Progenitor cell of endocrine pancreas (in vitro differentiated cells): ENCODE results near the gene USF3. TPM values are rescaled to one million over a fixed set of nuclear protein-coding genes. Genes with fewer than 3 reads are reported as not detected.
A peak's percentile ranks its signal among the peaks of the same experiment; 100 is the strongest.

Experiments
- DNase-seq: peaks from one replicate; pipeline ENCODE4 v3.0.0; 2021; ENCODE audit warnings: low spot score; ENCODE audit not compliant: unreplicated experiment
- H3K27ac Mint-ChIP-seq: 2 replicates; pipeline ENCODE4 v1.8.0; 2021; ENCODE audit warnings: mild to moderate bottlenecking, moderate library complexity, mixed read lengths
- H3K27me3 Mint-ChIP-seq: 2 replicates; pipeline ENCODE4 v1.8.0; 2021; ENCODE audit warnings: mixed read lengths
- H3K36me3 Mint-ChIP-seq: 2 replicates; pipeline ENCODE4 v1.8.0; 2022; ENCODE audit warnings: mixed read lengths; ENCODE audit not compliant: insufficient read depth
- H3K4me1 Mint-ChIP-seq: 2 replicates; pipeline ENCODE4 v1.8.0; 2021; ENCODE audit warnings: low read depth, mixed read lengths
- H3K4me3 Mint-ChIP-seq: 2 replicates; pipeline ENCODE4 v1.8.0; 2021; ENCODE audit warnings: low read depth, mild to moderate bottlenecking, moderate library complexity, mixed read lengths
- H3K9me3 Mint-ChIP-seq: 2 replicates; pipeline ENCODE4 v1.8.0; 2021; ENCODE audit warnings: low read depth, mixed read lengths
- total RNA-seq: library from RNA; stranded (reverse); gene quantifications from 2 replicates; pipeline ENCODE4 v1.2.1, GENCODE V29; 2021
- TF ChIP-seq, protein P1 (sequence below): fragments of 200-600 bp; sonication (generic); IDR thresholded peaks from one replicate; pipeline ENCODE4 v1.5.0; 2021; ENCODE audit warnings: antibody characterized with exemption, mild to moderate bottlenecking; ENCODE audit not compliant: unreplicated experiment

USF3 gene
- total RNA-seq, 1 donor from 2014 or later: 22.3 TPM

DNA sequence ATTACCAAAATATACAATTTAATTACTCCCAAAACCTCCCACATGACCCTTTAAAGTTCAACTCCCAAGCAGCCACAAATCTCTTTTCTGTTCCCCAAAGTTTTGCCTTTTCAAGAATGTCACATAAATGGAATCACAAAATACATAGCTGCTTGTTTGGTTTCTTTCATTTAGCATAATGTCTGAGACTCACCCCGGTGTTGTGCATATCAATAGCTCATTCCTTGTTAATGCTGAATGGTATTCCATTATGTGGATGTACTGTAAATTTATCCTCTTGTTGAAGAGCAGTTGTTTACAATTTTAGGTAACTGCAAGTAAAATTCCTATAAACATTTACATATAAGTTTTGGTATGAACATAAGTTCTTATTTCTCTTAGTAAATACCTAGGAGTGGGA, 34.1 kb upstream of the USF3 start:
- TF ChIP-seq, protein P1, sequence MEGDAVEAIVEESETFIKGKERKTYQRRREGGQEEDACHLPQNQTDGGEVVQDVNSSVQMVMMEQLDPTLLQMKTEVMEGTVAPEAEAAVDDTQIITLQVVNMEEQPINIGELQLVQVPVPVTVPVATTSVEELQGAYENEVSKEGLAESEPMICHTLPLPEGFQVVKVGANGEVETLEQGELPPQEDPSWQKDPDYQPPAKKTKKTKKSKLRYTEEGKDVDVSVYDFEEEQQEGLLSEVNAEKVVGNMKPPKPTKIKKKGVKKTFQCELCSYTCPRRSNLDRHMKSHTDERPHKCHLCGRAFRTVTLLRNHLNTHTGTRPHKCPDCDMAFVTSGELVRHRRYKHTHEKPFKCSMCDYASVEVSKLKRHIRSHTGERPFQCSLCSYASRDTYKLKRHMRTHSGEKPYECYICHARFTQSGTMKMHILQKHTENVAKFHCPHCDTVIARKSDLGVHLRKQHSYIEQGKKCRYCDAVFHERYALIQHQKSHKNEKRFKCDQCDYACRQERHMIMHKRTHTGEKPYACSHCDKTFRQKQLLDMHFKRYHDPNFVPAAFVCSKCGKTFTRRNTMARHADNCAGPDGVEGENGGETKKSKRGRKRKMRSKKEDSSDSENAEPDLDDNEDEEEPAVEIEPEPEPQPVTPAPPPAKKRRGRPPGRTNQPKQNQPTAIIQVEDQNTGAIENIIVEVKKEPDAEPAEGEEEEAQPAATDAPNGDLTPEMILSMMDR: no peak
- no peaks in the 10 kb centered on the region for H3K9me3 Mint-ChIP-seq
- H3K27ac Mint-ChIP-seq: peak overlapping the region; percentile 26
- no peak overlapping the region for H3K4me3 Mint-ChIP-seq
- no peaks in the 10 kb centered on the region for H3K4me1 Mint-ChIP-seq
- no peaks in the 10 kb centered on the region for H3K27me3 Mint-ChIP-seq
- DNase-seq: no peak
- peaks cover 4% of the 10 kb centered on the region for H3K36me3 Mint-ChIP-seq

- peaks cover 6% of the 10 kb centered on the region for H3K36me3 Mint-ChIP-seq
- TF ChIP-seq, protein P1: no peak
- H3K4me3 Mint-ChIP-seq: no peak overlapping the region
- no peaks in the 10 kb centered on the region for H3K27me3 Mint-ChIP-seq
- H3K27ac Mint-ChIP-seq: no peak overlapping the region
- no peaks in the 10 kb centered on the region for H3K4me1 Mint-ChIP-seq
- no peaks in the 10 kb centered on the region for H3K9me3 Mint-ChIP-seq
- no peak for DNase-seq
Observed at GRCh38 chr3:113728661-113729060, 32.2 kb upstream of the USF3 start.

GRCh38 chr3:113721636-113722035, 25.2 kb upstream of the USF3 start:
- Mint-ChIP-seq H3K4me1 (no peaks in the 10 kb centered on the region), H3K9me3 (no peaks in the 10 kb centered on the region), H3K27me3 (no peaks in the 10 kb centered on the region), H3K27ac (peak overlapping the region; percentile 5), H3K4me3 (no peak overlapping the region), H3K36me3 (peaks cover 16% of the 10 kb centered on the region)
- TF ChIP-seq, protein P1: no peak
- DNase-seq: no peak

- Mint-ChIP-seq H3K27me3 (no peaks in the 10 kb centered on the region), H3K4me1 (peaks cover 1% of the 10 kb centered on the region), H3K4me3 (no peak overlapping the region), H3K9me3 (no peaks in the 10 kb centered on the region), H3K36me3 (peaks cover 23% of the 10 kb centered on the region), H3K27ac (no peak overlapping the region)
- DNase-seq: no peak
- TF ChIP-seq, protein P1: no peak
Observed at GRCh38 chr3:113719758-113720157, 23.3 kb upstream of the USF3 start.

DNA sequence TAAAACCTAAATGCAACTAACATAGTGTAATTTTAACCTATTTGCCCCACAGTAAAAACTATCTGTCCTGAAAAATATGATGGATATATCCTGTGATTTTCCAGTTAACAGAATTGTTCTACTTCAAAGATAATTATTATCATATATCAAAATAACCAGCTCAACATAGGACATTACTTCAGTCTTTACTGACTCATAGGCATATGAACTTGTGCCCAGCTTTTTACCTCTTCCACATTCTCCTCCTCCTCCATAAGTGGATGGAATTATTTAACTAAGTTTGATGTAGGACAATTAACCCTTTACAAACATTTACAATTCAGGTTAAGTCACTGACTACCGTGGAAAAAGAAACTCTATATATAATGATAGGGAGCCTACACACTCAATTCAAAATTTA, 22.9 kb upstream of the USF3 start:
- no peak for DNase-seq
- Mint-ChIP-seq H3K36me3 (peaks cover 21% of the 10 kb centered on the region), H3K9me3 (no peaks in the 10 kb centered on the region)

More for the DNA sequence above, 22.9 kb upstream of the USF3 start:
- no peak overlapping the region for H3K27ac Mint-ChIP-seq
- no peaks in the 10 kb centered on the region for H3K27me3 Mint-ChIP-seq
- H3K4me1 Mint-ChIP-seq: peaks cover 1% of the 10 kb centered on the region
- no peak overlapping the region for H3K4me3 Mint-ChIP-seq
- TF ChIP-seq, protein P1: no peak
